Caco-2 (cell line): Measurements from ENCODE around the gene RECQL. TPM values are rescaled to one million over a fixed set of nuclear protein-coding genes. Genes with fewer than 3 reads are reported as not detected.

ENCODE experiments used
- BruUV-seq: library from RNA; stranded (reverse); fragments of 400-500 nt; replicated peaks from 2 replicates; lab custom pipeline; 2021; lab: Mats Ljungman, UMichigan
- CTCF ChIA-PET: fragments of 300-600 bp; sonication (Branson Sonifier 250); formaldehyde crosslinking; loops from one replicate; lab custom pipeline; 2022; ENCODE audit warnings: antibody characterized with exemption; lab: Charles Lee
- POLR2A ChIA-PET: fragments of 300-600 bp; sonication (Branson Sonifier 250); formaldehyde crosslinking; loops from one replicate; lab custom pipeline; 2022; ENCODE audit warnings: antibody characterized with exemption; lab: Charles Lee
- DNase-seq, 2 experiments: peaks; one replicate each; pipeline versions ENCODE4 v3.0.0 to v3.0.0-alpha.2; 2020 to 2022
- H3K27me3 ChIP-seq: replicated peaks from 2 replicates; pipeline ENCODE4 v1.6.0; 2011; ENCODE audit warnings: low read length; ENCODE audit not compliant: control insufficient read depth, insufficient read depth
- H3K36me3 ChIP-seq: 2 replicates; pipeline ENCODE4 v1.5.1; 2011; ENCODE audit warnings: low read length; ENCODE audit not compliant: control insufficient read depth, insufficient read depth
- H3K4me1 ChIP-seq: fragments of 250-450 bp; sonication (Bioruptor Pico); 2 replicates; pipeline ENCODE4 v1.5.1; 2020; ENCODE audit warnings: mild to moderate bottlenecking
- H3K4me3 ChIP-seq: 2 replicates; pipeline ENCODE4 v1.5.1; 2011; ENCODE audit warnings: low read depth, mild to moderate bottlenecking, control low read depth, low read length
- H3K9me3 ChIP-seq: fragments of 250-450 bp; sonication (Bioruptor Pico); 2 replicates; pipeline ENCODE4 v1.5.1; 2020; ENCODE audit warnings: mild to moderate bottlenecking, moderate library complexity
- H3K27ac Mint-ChIP-seq: one replicate; pipeline ENCODE4 v1.8.0; 2022; ENCODE audit warnings: mixed read lengths; ENCODE audit not compliant: unreplicated experiment
- H3K27me3 Mint-ChIP-seq: one replicate; pipeline ENCODE4 v1.8.0; 2022; ENCODE audit warnings: mixed read lengths; ENCODE audit not compliant: insufficient read depth, unreplicated experiment
- H3K36me3 Mint-ChIP-seq: one replicate; pipeline ENCODE4 v1.8.0; 2022; ENCODE audit warnings: mild to moderate bottlenecking, mixed read lengths; ENCODE audit not compliant: insufficient read depth, unreplicated experiment
- H3K4me1 Mint-ChIP-seq: one replicate; pipeline ENCODE4 v1.8.0; 2022; ENCODE audit warnings: low read depth, mixed read lengths; ENCODE audit not compliant: unreplicated experiment
- H3K4me3 Mint-ChIP-seq: one replicate; pipeline ENCODE4 v1.8.0; 2022; ENCODE audit warnings: mild to moderate bottlenecking, moderate library complexity, mixed read lengths; ENCODE audit not compliant: unreplicated experiment
- H3K9me3 Mint-ChIP-seq: one replicate; pipeline ENCODE4 v1.8.0; 2022; ENCODE audit warnings: mixed read lengths; ENCODE audit not compliant: unreplicated experiment
- CTCF ChIP-seq, 2 experiments: fragments of 200-600 bp in 1 of 2; IDR thresholded peaks; 1 replicate in 1 of 2; 2 replicates in 1 of 2; pipeline versions ENCODE4 v1.5.1 to v1.8.0; 2011 to 2022; ENCODE audit warnings: antibody characterized with exemption in 1 of 2, control low read depth in 1 of 2, inconsistent platforms in 1 of 2, low read depth in 1 of 2, low read length in 1 of 2, mild to moderate bottlenecking in 1 of 2, moderate library complexity in 1 of 2; ENCODE audit not compliant: insufficient read depth in 1 of 2, severe bottlenecking in 1 of 2, unreplicated experiment in 1 of 2
- intact Hi-C: fragments of 100-400 bp; cut with micrococcal nuclease; formaldehyde crosslinking; loops from one replicate; pipeline ENCODE4 v1.10.0; 2022; ENCODE audit not compliant: unreplicated experiment
- total RNA-seq: library from RNA; stranded (reverse); gene quantifications from 2 replicates; pipeline ENCODE4 v1.2.3, GENCODE V29; 2022

The RECQL gene
- total RNA-seq, 1 experiment from 2014 or later: 50.7 TPM

DNA sequence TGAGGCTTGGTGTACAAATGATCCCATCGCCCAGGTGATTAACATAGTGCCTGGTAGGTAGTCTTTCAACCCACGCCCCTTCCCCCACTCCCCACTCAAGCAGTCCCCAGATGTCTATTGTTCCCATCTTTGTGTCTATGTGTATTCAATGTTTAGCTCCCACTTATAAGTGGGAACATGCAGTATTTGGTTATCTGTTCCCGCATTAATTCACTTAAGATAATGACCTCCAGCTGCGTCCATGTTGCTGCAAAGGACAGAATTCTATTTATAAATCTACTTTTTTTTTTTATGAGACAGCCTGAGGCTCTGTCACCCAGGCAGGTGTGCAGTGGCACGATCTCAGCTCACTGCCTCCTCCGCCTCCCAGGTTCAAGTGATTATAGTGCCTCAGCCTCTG lies 40.3 kb upstream of the RECQL start:
- Histone ChIP-seq H3K36me3 (no peaks in the 10 kb centered on the region), H3K4me3 (no peak overlapping the region), H3K4me1 (peaks cover 6% of the 10 kb centered on the region; the same call in 1 of the 2 replicates), H3K27me3 (no peaks in the 10 kb centered on the region), H3K9me3 (no peaks in the 10 kb centered on the region)
- CTCF ChIA-PET: no interaction called here
- peaks cover 6% of the 10 kb centered on the region for H3K4me1 Mint-ChIP-seq
- no peak for DNase-seq
- POLR2A ChIA-PET: no interaction called here
- intact Hi-C loops: no loop called here
- no peak overlapping the region for H3K27ac Mint-ChIP-seq
- BruUV-seq: no TSS peak
- H3K36me3 Mint-ChIP-seq: no peaks in the 10 kb centered on the region
- no peak overlapping the region for H3K4me3 Mint-ChIP-seq
- H3K9me3 Mint-ChIP-seq: no peaks in the 10 kb centered on the region
- TF ChIP-seq CTCF (IDR thresholded peaks at IDR 0.05; ENCODE audit: insufficient read depth in 1 of 2, low read depth in 1 of 2, low read length in 1 of 2, severe bottlenecking in 1 of 2, unreplicated experiment in 1 of 2): no peak
- no peaks in the 10 kb centered on the region for H3K27me3 Mint-ChIP-seq

DNA sequence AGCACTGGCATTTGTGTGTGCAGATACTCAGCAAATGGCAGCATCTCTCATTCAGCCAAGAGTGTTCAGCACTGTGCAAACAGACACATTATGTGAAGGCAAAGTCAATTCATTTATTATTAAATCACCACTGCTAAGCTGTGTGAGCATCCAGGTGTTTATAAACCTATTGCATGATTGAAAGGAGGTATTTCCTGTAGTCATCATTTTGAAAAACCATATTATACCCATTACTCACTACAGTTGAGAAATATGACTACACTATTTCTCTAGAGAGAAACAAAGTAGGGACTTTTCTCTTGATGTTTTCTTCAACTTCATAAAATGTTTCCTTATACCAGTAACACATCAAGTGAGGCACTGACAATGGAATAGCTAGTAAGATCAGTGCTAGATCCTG lies 38.4 kb upstream of the RECQL start:
- no peaks in the 10 kb centered on the region for H3K9me3 Mint-ChIP-seq
- peaks cover 6% of the 10 kb centered on the region; the same call in 1 of the 2 replicates for H3K4me1 ChIP-seq
- H3K4me3 ChIP-seq: no peak overlapping the region
- intact Hi-C loops: no loop called here
- BruUV-seq: no TSS peak
- no peaks in the 10 kb centered on the region for H3K36me3 Mint-ChIP-seq
- no peaks in the 10 kb centered on the region for H3K27me3 ChIP-seq
- no peak overlapping the region for H3K4me3 Mint-ChIP-seq
- no peak for DNase-seq
- H3K27me3 Mint-ChIP-seq: no peaks in the 10 kb centered on the region
- POLR2A ChIA-PET: no interaction called here
- no peak overlapping the region for H3K27ac Mint-ChIP-seq
- no peaks in the 10 kb centered on the region for H3K9me3 ChIP-seq
- no peak for TF ChIP-seq CTCF (IDR thresholded peaks at IDR 0.05; ENCODE audit: insufficient read depth in 1 of 2, low read depth in 1 of 2, low read length in 1 of 2, severe bottlenecking in 1 of 2, unreplicated experiment in 1 of 2)
- peaks cover 6% of the 10 kb centered on the region for H3K4me1 Mint-ChIP-seq
- CTCF ChIA-PET: no interaction called here
- H3K36me3 ChIP-seq: no peaks in the 10 kb centered on the region

GRCh38 chr12:21538061-21538653 lies 36.7 kb upstream of the RECQL start:
- ChIA-PET POLR2A (no interaction called here), CTCF (no interaction called here)
- H3K27ac Mint-ChIP-seq: no peak overlapping the region
- DNase-seq: no peak
- H3K4me1 Mint-ChIP-seq: no peaks in the 10 kb centered on the region
- Histone ChIP-seq H3K27me3 (no peaks in the 10 kb centered on the region), H3K4me1 (no peaks in the 10 kb centered on the region), H3K36me3 (no peaks in the 10 kb centered on the region), H3K9me3 (no peaks in the 10 kb centered on the region), H3K4me3 (no peak overlapping the region)
- no peak overlapping the region for H3K4me3 Mint-ChIP-seq
- no peak for TF ChIP-seq CTCF (IDR thresholded peaks at IDR 0.05; ENCODE audit: insufficient read depth in 1 of 2, low read depth in 1 of 2, low read length in 1 of 2, severe bottlenecking in 1 of 2, unreplicated experiment in 1 of 2)
- no peaks in the 10 kb centered on the region for H3K36me3 Mint-ChIP-seq
- no peaks in the 10 kb centered on the region for H3K9me3 Mint-ChIP-seq
- no peaks in the 10 kb centered on the region for H3K27me3 Mint-ChIP-seq
- intact Hi-C loops: no loop called here
- BruUV-seq: no TSS peak
